AG08395 (cell line): ENCODE results near the gene PRKAA2.

Source experiments
- DNase-seq: peaks from one replicate; pipeline ENCODE4 v3.0.0; 2012; ENCODE audit warnings: mixed read lengths, low spot score

PRKAA2 gene

GRCh38 chr1:56713112-56713511 lies 68.0 kb downstream of the PRKAA2 start:
- DNase-seq = no peak

- DNase-seq = peak; percentile 17
Observed at GRCh38 chr1:56715156-56715555, 70.0 kb downstream of the PRKAA2 start.

GRCh38 chr1:56719171-56719570 lies 74.1 kb downstream of the PRKAA2 start:
- DNase-seq = no peak

- no peak for DNase-seq
Observed at GRCh38 chr1:56726706-56727105, 81.6 kb downstream of the PRKAA2 start.

- DNase-seq = no peak
Observed at GRCh38 chr1:56728964-56729363, 83.8 kb downstream of the PRKAA2 start.

GRCh38 chr1:56745231-56745630 lies 100.1 kb downstream of the PRKAA2 start:
- DNase-seq = no peak

GRCh38 chr1:56754708-56755479 lies 109.8 kb downstream of the PRKAA2 start:
- DNase-seq = no peak

- DNase-seq = no peak
Observed at GRCh38 chr1:56755911-56756310, 110.8 kb downstream of the PRKAA2 start.

- DNase-seq = no peak
Observed at GRCh38 chr1:56758135-56758534, 113.0 kb downstream of the PRKAA2 start.

GRCh38 chr1:56758794-56759193 lies 113.7 kb downstream of the PRKAA2 start:
- no peak for DNase-seq
